Sigmoid colon (tissue), 7 donors: ENCODE measurements around the gene SLC25A23. TPM values are rescaled to one million over a fixed set of nuclear protein-coding genes. Genes with fewer than 3 reads are reported as not detected.

Experiments
- DNase-seq: peaks from one replicate; pipeline ENCODE4 v3.0.0-alpha.2; 2019
- H3K27ac ChIP-seq, 4 donors: fragments of 200-600 bp; sonication (generic); one replicate each; pipeline ENCODE4 v1.5.1; 2016 to 2019; ENCODE audit warnings: mild to moderate bottlenecking in 1 of 4
- H3K27me3 ChIP-seq, 3 donors: fragments of 200-600 bp; sonication (generic); one replicate each; pipeline ENCODE4 v1.5.1; 2019; ENCODE audit warnings: mild to moderate bottlenecking in 1 of 3
- H3K36me3 ChIP-seq, 4 donors: fragments of 200-600 bp; sonication (generic); one replicate each; pipeline ENCODE4 v1.5.1; 2016 to 2019
- H3K4me1 ChIP-seq, 4 donors: fragments of 200-600 bp; sonication (generic); one replicate each; pipeline ENCODE4 v1.5.1; 2017 to 2019
- H3K4me3 ChIP-seq, 4 donors: fragments of 200-600 bp; sonication (generic); one replicate each; pipeline ENCODE4 v1.5.1; 2017 to 2019; ENCODE audit warnings: mild to moderate bottlenecking in 2 of 4, moderate library complexity in 1 of 4
- H3K9me3 ChIP-seq, 4 donors: fragments of 200-600 bp in 3 of 4; sonication (generic) in 3 of 4; one replicate each; pipeline versions ENCODE4 v1.5.1 to v1.6.1; 2013 to 2019
- CTCF ChIP-seq, 4 experiments: fragments of 450-650 bp in 3 of 4; fragments of 200-600 bp in 1 of 4; IDR thresholded peaks; one replicate each; pipeline ENCODE4 v1.5.1; 2016 to 2019; ENCODE audit warnings: antibody characterized with exemption in 4 of 4, mild to moderate bottlenecking in 3 of 4, moderate library complexity in 2 of 4
- EP300 ChIP-seq, 4 donors: sonication (generic); formaldehyde crosslinking; IDR thresholded peaks; one replicate each; pipeline ENCODE4 v1.6.1; 2017; ENCODE audit warnings: antibody characterized with exemption in 4 of 4
- POLR2A ChIP-seq, 2 donors: fragments of 450-650 bp; IDR thresholded peaks; one replicate each; pipeline ENCODE4 v1.6.1; 2016; ENCODE audit warnings: antibody characterized with exemption in 2 of 2, mild to moderate bottlenecking in 2 of 2, moderate library complexity in 2 of 2
- POLR2AphosphoS5 ChIP-seq, 4 donors: sonication (generic); formaldehyde crosslinking; IDR thresholded peaks; one replicate each; pipeline ENCODE4 v1.6.1; 2017; ENCODE audit warnings: antibody characterized with exemption in 4 of 4
- WGBS, 2 donors: extraction: QIAGEN DNeasy Blood & Tissue Kit; methylation state at CpG; one replicate each; pipeline ENCODE4 v1.1.7; 2013; 5-methylcytosine and 5-hydroxymethylcytosine counted together
- intact Hi-C: fragments of 100-400 bp; cut with DNase I; formaldehyde crosslinking; loops from one replicate; pipeline ENCODE4 v1.15.1; 2023
- polyA plus RNA-seq, 3 donors: library from polyadenylated mRNA; stranded (reverse); fragments of 200-250 nt; gene quantifications; one replicate each; pipeline ENCODE4 v1.2.3, GENCODE V29; 2013
- total RNA-seq, 4 donors: library from RNA; depleted of rRNA; stranded (reverse); fragments of >200 nt; gene quantifications; one replicate each; pipeline ENCODE4 v1.1.0, GENCODE V29; 2016
- donor health status: healthy with polysubstance abuse.
- donor health status: Bipolar disorder and iron deficiency.
- donor health status: healthy.

Gene SLC25A23
- total and polyA plus RNA-seq, 7 donors = 61.5 to 188 (median 87.8) TPM

GRCh38 chr19:6481541-6482342 is 22.1 kb upstream of the SLC25A23 start, which contains the start of gene DENND1C:
Gene DENND1C (minus strand): TSS chr19:6481787. CDS start chr19:6481695, 92 bp downstream.
- H3K9me3 ChIP-seq = no peaks in the 10 kb centered on the region
- no peak for DNase-seq
- TF ChIP-seq POLR2AphosphoS5 (IDR thresholded peaks at IDR 0.05) = no peak
- TF ChIP-seq CTCF (IDR thresholded peaks at IDR 0.05) = peak in 2 of 4 experiments; percentile 10 to 28
- peak within 1 kb of the TSS in 1 of 4 donors; percentile 29 for H3K4me3 ChIP-seq
- peaks cover 0 to 5% (median 4%) of the 10 kb centered on the region in 4 donors for H3K4me1 ChIP-seq
- H3K27me3 ChIP-seq = peaks cover 5 to 34% (median 22%) of the 10 kb centered on the region in 3 donors
- no peaks in the 10 kb centered on the region for H3K36me3 ChIP-seq
- 29 to 47% methylated on average over 24 of the region's 24 CpGs for WGBS, 2 donors
- intact Hi-C loops = no loop called here
- no peak within 1 kb of the TSS for H3K27ac ChIP-seq

- no peaks in the 10 kb centered on the region for H3K36me3 ChIP-seq
- intact Hi-C loops = no loop called here
- H3K4me3 ChIP-seq = peak overlapping the region in 1 of 4 donors; percentile 29
- WGBS, 2 donors = 50 to 69% methylated on average over 10 of the region's 10 CpGs
- H3K4me1 ChIP-seq = peaks cover 0 to 13% (median 9%) of the 10 kb centered on the region in 4 donors
- no peak for TF ChIP-seq CTCF (IDR thresholded peaks at IDR 0.05)
- TF ChIP-seq EP300 (IDR thresholded peaks at IDR 0.05) = no peak
- TF ChIP-seq POLR2AphosphoS5 (IDR thresholded peaks at IDR 0.05) = no peak
- no peak for TF ChIP-seq POLR2A (IDR thresholded peaks at IDR 0.05)
- H3K27ac ChIP-seq = no peak overlapping the region
- no peak for DNase-seq
- peaks cover 13 to 42% (median 30%) of the 10 kb centered on the region in 3 donors for H3K27me3 ChIP-seq
- no peaks in the 10 kb centered on the region for H3K9me3 ChIP-seq
Observed at GRCh38 chr19:6480848-6481415, 21.3 kb upstream of the SLC25A23 start.

DNA sequence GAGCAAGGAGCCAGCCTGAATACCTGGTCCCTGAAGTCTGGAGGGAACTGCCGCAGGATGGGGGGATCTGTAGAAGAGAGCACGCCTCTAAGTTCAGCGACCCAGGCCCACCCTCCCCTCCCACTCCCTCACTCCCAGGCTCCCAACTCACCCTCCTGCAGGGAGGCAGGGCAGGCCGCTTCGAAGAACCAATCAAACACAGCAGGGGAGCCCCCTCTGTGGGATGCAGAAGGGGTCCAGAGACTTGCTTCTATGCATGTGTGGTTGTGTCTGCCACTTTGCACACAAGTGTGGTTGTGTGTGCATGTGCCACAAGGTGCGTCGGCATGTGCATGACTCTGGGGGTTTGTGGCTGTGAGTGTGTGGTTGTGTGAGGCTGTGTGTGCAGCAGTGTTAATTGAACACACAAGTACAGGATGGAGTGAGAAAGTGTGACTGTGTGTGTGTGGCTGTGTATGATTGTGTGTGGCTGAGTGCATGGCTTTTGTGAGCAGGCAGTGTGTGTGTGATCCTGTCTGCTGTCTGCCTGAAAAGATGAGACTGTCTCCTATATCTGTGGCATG is 20.3 kb upstream of the SLC25A23 start:
- no peak overlapping the region for H3K4me3 ChIP-seq
- peaks cover 0 to 20% (median 12%) of the 10 kb centered on the region in 4 donors for H3K4me1 ChIP-seq
- 80 to 82% methylated on average over 7 of the region's 7 CpGs for WGBS, 2 donors
- H3K36me3 ChIP-seq = no peaks in the 10 kb centered on the region
- TF ChIP-seq CTCF (IDR thresholded peaks at IDR 0.05) (no peak), POLR2AphosphoS5 (IDR thresholded peaks at IDR 0.05) (no peak), POLR2A (IDR thresholded peaks at IDR 0.05) (no peak), EP300 (IDR thresholded peaks at IDR 0.05) (no peak)
- intact Hi-C loops = no loop called here
- no peak overlapping the region for H3K27ac ChIP-seq
- no peaks in the 10 kb centered on the region for H3K9me3 ChIP-seq
- peaks cover 21 to 52% (median 40%) of the 10 kb centered on the region in 3 donors for H3K27me3 ChIP-seq
- no peak for DNase-seq

DNA sequence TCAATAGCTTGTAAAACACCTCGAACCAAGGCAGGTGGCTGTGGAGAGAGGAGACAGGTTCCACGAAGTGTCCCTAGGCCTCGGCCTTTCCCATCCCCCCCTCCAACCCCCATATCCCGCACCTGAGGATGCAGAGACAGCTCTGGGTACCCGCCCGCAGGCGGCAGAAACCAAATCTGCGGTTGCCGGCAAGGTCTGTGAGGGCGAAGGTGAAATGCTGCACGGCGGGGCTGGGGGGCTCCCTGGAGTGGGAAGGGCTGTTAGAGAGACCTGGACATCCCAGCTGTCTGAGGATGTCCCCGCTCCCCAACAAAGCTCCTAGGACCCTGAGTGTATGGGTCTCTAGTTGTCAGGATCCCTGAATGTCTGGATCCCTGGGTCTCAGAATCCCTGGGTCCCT is 19.2 kb upstream of the SLC25A23 start:
- Histone ChIP-seq H3K27ac (no peak overlapping the region), H3K4me3 (no peak overlapping the region), H3K4me1 (peaks cover 0 to 20% (median 12%) of the 10 kb centered on the region in 4 donors), H3K9me3 (no peaks in the 10 kb centered on the region), H3K36me3 (no peaks in the 10 kb centered on the region), H3K27me3 (peaks cover 21 to 62% (median 44%) of the 10 kb centered on the region in 3 donors)
- DNase-seq = no peak
- intact Hi-C loops = no loop called here
- no peak for TF ChIP-seq CTCF (IDR thresholded peaks at IDR 0.05)
- TF ChIP-seq POLR2A (IDR thresholded peaks at IDR 0.05) = no peak
- TF ChIP-seq EP300 (IDR thresholded peaks at IDR 0.05) = no peak
- no peak for TF ChIP-seq POLR2AphosphoS5 (IDR thresholded peaks at IDR 0.05)
- 81 to 91% methylated on average over 13 of the region's 13 CpGs for WGBS, 2 donors
